GM12891 (cell line): ENCODE results near the gene PCDHB7. TPM values are rescaled to one million over a fixed set of nuclear protein-coding genes. Genes with fewer than 3 reads are reported as not detected.
"Not testable (repeated sequence)": the region's sequence is repeated elsewhere in the genome, so short reads cannot be mapped to it uniquely, and the experiment has no call there.

ENCODE experiments used
- DNase-seq: peaks from one replicate; pipeline ENCODE4 v3.0.0; 2011; ENCODE audit warnings: low spot score; ENCODE audit not compliant: insufficient read length
- FAIRE-seq: peaks from 2 replicates; lab custom pipeline; 2011; peaks lifted over from hg19 to GRCh38; lab: Jason Lieb, UNC
- PAX5 ChIP-seq: IDR thresholded peaks from 2 replicates; pipeline ENCODE4 v1.6.1; 2011; ENCODE audit warnings: low read length, moderate library complexity, mild to moderate bottlenecking; ENCODE audit not compliant: insufficient read depth, severe bottlenecking
- POLR2A ChIP-seq: IDR thresholded peaks from 2 replicates; pipeline ENCODE4 v1.6.1; 2011; ENCODE audit warnings: low read depth, low read length, control low read depth
- POLR2AphosphoS5 ChIP-seq: IDR thresholded peaks from 2 replicates; pipeline ENCODE4 v1.6.1; 2011; ENCODE audit warnings: low read depth, low read length, control low read depth
- POU2F2 ChIP-seq: IDR thresholded peaks from 2 replicates; pipeline ENCODE4 v1.6.1; 2011; ENCODE audit warnings: low read depth, mild to moderate bottlenecking, control low read depth, low read length, moderate library complexity
- SPI1 ChIP-seq: IDR thresholded peaks from 2 replicates; pipeline ENCODE4 v1.6.1; 2011; ENCODE audit warnings: low read depth, low read length, control low read depth
- TAF1 ChIP-seq: IDR thresholded peaks from 2 replicates; pipeline ENCODE4 v1.6.1; 2011; ENCODE audit warnings: low read depth, low read length, control low read depth
- polyA plus RNA-seq: library from polyadenylated mRNA; unstranded; fragments of >200 nt; gene quantifications from one replicate; pipeline ENCODE4 v1.2.1, GENCODE V29; 2012; ENCODE audit warnings: low read depth, missing spikeins, inconsistent platforms; ENCODE audit not compliant: missing spikeins

Gene PCDHB7
- polyA plus RNA-seq: not detected

- no peak for DNase-seq
- FAIRE-seq: no peak
- TF ChIP-seq POLR2AphosphoS5: no peak
- TF ChIP-seq POLR2A: no peak
- TF ChIP-seq SPI1: no peak
- no peak for TF ChIP-seq POU2F2
- no peak for TF ChIP-seq TAF1
- TF ChIP-seq PAX5: no peak
Observed at GRCh38 chr5:141172381-141173204, at the start of gene PCDHB7. TSS of gene PCDHB7 (plus strand) at chr5:141172644. CDS start at chr5:141172836, 192 bp downstream.

- DNase-seq: not testable (repeated sequence)
Observed at GRCh38 chr5:141123396-141124135, 48.9 kb upstream of the PCDHB7 start.

GRCh38 chr5:141127305-141127704 is 45.1 kb upstream of the PCDHB7 start:
- FAIRE-seq: no peak
- TF ChIP-seq POLR2A (no peak), POU2F2 (no peak), POLR2AphosphoS5 (no peak), PAX5 (no peak), SPI1 (no peak), TAF1 (no peak)
- no peak for DNase-seq

More at GRCh38 chr5:141123396-141124135, 48.9 kb upstream of the PCDHB7 start:
- not testable (repeated sequence) for FAIRE-seq

- TF ChIP-seq POLR2A (no peak), POU2F2 (no peak), PAX5 (no peak), SPI1 (no peak), TAF1 (no peak), POLR2AphosphoS5 (no peak)
- no peak for FAIRE-seq
- DNase-seq: no peak
Observed at GRCh38 chr5:141135030-141135717, 37.3 kb upstream of the PCDHB7 start, which contains the start of gene PCDHB5. TSS of gene PCDHB5 (plus strand) at chr5:141135206. CDS start at chr5:141135435, 229 bp downstream.

GRCh38 chr5:141135718-141136266 is 36.7 kb upstream of the PCDHB7 start:
- DNase-seq (no peak), FAIRE-seq (no peak)
- no peak for TF ChIP-seq POLR2AphosphoS5
- TF ChIP-seq POU2F2: no peak
- TF ChIP-seq TAF1: no peak
- no peak for TF ChIP-seq SPI1
- TF ChIP-seq PAX5: no peak
- TF ChIP-seq POLR2A: no peak

GRCh38 chr5:141137346-141137745 is 35.1 kb upstream of the PCDHB7 start:
- FAIRE-seq, DNase-seq: not testable (repeated sequence)

- no peak for DNase-seq
- FAIRE-seq: no peak
- no peak for TF ChIP-seq POU2F2
- TF ChIP-seq TAF1: no peak
- no peak for TF ChIP-seq SPI1
- TF ChIP-seq POLR2A: no peak
- no peak for TF ChIP-seq PAX5
Observed at GRCh38 chr5:141149812-141150211, 22.6 kb upstream of the PCDHB7 start, which contains the start of gene PCDHB6. TSS of gene PCDHB6 (plus strand) at chr5:141150057. CDS start at chr5:141150258, 201 bp downstream.

GRCh38 chr5:141150224-141150992 is 22.0 kb upstream of the PCDHB7 start:
- no peak for TF ChIP-seq TAF1
- TF ChIP-seq POLR2AphosphoS5: no peak
- TF ChIP-seq PAX5: no peak
- no peak for DNase-seq
- no peak for FAIRE-seq

- TF ChIP-seq POLR2A (no peak), PAX5 (no peak), POU2F2 (no peak), TAF1 (no peak), POLR2AphosphoS5 (no peak)
- FAIRE-seq (no peak), DNase-seq (no peak)
Observed at GRCh38 chr5:141150993-141151325, 21.5 kb upstream of the PCDHB7 start.

GRCh38 chr5:141151632-141152031 is 20.8 kb upstream of the PCDHB7 start:
- DNase-seq, FAIRE-seq: not testable (repeated sequence)

GRCh38 chr5:141152096-141152495 is 20.3 kb upstream of the PCDHB7 start:
- not testable (repeated sequence) for DNase-seq, FAIRE-seq
